HG02759 (cell line): Measurements from ENCODE around the gene PURB.
"Not testable (repeated sequence)": the region's sequence is repeated elsewhere in the genome, so short reads cannot be mapped to it uniquely, and the experiment has no call there.

Experiments
- ATAC-seq: cut with Tn5 transposase; IDR thresholded peaks from one replicate; pipeline ENCODE4 v1.9.1; 2021; ENCODE audit warnings: mild to moderate bottlenecking, moderate library complexity; ENCODE audit not compliant: unreplicated experiment

The PURB gene

DNA sequence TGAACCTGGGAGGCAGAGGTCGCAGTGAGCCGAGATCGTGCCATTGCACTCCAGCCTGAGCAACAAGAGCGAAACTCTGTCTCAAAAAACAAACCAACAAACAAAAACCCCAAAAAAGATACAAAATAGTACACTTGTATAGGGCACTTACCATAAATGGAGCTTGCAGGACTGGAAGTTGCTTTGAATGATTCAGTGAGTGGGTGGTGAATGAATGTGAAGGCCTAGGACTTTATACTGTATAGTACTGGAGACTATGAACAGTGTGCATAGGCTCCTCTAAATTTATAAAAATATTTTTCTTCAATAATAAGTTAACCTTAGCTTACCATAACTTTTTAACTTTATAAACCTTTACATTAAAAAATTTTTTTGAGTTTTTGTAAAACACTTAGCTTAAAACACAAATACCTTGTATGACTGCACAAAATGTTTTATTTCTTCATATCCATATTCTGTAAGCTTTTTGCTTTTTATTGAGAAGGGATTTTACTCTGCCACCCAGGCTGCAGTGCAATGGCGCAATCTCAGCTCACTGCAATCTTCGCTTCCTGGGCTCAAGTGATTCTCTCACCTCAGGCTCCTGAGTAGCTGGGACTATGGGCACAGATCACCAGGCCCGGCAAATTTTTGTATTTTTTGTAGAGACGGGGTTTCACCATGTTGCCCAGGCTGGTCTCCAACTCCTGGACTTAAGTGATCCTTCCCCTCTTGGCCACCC, 30.5 kb downstream of the PURB start:
- no peak for ATAC-seq

GRCh38 chr7:44853391-44853790, 31.9 kb downstream of the PURB start:
- no peak for ATAC-seq

GRCh38 chr7:44852590-44852989, 32.7 kb downstream of the PURB start:
- no peak for ATAC-seq

DNA sequence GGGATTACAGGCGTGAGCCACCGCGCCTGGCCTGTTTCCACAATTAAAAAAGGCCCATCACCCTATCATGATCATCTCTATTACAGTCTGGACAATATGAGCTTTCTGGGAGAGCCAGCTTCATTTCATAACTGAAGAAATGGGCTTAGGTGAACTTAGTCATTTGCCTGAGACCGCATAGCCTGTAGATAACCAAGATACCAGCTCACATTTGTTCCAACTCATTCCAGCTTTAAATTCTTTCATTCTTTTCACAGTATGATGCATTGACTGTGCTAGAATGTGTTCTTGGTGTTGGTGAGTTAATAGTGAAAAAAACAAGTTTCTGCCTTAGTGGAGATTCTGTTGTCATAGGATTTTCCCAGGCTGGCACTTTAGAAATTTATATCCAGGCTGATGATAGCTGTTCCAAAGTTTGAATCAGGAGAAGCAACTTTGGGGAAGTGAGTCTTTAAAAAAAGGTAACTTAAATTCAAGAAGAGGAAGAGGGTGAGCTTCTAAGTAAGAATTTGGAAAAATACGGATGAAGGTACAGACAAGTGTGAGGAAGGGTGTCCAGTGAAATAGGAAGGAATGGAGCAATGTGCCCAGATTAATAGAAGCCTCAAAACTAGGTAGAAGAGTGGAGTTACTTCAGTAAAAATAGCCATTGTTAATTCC, 35.3 kb downstream of the PURB start:
- no peak for ATAC-seq

DNA sequence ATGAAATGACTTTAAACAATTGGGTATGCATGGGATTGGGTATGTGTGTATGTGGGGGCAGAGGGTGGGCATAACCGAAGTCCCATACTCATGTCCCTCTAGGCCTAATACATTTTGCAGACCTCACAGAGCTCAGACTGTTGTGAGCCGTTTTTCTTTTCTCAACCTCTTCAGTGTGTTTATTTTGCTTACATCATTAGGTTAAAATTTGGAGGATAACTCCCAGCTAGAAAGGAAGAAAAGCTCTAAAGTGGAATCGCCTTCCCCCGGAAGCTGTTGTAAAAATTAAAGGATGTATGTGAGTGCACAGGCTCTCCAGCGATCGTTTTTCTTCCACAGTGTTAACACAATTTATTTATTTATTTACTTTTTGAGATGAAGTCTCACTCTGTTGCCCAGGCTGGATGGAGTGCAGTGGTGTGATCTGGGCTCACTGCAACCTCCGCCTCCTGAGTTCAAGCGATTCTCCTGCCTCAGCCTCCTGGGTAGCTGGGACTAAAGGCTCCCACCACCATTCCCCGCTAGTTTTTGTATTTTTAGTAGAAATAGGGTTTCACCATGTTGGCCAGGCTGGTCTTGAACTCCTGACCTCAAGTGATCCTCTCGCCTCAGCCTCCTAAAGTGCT, 36.0 kb downstream of the PURB start:
- ATAC-seq, result no peak

DNA sequence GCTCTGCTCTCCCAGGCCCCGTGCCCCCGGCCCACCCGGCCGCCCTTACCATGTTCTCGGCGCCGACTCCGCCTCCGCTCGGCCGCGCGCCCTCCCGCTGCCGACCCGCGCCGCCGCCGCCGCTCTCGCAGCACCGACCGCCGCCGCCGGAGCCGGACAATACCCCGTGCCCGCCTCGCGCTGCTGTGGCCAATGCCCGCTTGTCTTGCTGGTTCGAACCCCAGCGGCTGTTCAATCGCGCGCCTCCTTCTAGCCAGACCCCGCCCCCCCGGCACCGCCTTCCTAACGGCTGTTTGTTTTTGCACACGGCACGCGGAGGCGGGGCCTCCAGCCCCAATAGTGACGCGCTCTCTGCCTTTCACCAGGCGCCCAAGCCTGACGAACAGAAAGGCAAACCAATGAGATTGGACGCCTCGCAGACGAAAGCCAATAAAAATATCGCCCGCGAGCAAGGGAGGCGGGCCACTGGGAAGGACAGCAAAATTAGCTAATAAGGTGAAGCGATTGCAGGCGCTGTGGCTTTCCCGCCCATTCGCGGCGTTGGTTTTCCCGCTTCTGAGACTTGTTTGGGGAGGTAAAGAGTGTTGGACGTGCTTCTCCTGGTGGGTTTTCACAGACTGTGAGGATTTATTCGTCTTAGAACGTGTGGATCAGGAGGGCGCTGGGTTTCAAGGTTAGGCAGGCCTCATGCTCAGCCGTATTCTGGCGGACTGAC, 37.3 kb downstream of the PURB start, which contains the start of gene H2AZ2:
Gene H2AZ2 (minus strand): TSS at position 168 of the 715 bp plus-strand sequence. CDS start 116 bp downstream, at position 52.
- peak; percentile 85 for ATAC-seq

- peak; percentile 68 for ATAC-seq
Observed at GRCh38 chr7:44847509-44847919, 37.8 kb downstream of the PURB start.

DNA sequence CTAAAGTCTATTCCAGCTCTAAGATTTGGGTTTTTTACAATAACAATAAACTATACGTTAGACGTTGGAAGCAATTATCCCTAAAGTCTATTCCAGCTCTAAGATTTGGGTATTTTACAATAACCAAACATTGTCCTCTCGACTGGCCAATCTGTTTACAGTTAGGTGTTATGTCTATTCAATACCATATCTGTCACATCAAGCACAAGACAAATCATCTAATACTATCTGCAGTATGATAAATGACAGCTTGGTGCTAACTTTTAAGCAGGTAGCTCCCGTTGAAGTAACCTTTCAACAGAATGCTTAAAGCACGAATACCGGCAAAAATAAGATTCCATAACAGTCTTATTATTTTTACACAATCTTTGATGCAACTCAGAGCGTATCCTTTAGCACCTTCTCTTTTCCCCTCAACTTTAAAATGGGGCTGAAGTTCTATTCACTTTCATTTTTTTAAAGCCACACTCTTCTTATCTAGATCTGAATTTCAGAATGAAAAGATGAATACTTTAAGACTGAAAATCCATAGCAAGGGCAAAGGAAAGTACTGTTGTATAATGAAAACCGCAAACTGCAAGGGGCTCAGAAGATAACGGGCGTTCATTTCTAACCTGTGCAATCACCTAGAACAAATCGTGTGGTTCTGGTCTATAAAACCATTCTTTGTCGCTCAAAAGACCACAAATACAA, 38.4 kb downstream of the PURB start:
- ATAC-seq, result no peak

DNA sequence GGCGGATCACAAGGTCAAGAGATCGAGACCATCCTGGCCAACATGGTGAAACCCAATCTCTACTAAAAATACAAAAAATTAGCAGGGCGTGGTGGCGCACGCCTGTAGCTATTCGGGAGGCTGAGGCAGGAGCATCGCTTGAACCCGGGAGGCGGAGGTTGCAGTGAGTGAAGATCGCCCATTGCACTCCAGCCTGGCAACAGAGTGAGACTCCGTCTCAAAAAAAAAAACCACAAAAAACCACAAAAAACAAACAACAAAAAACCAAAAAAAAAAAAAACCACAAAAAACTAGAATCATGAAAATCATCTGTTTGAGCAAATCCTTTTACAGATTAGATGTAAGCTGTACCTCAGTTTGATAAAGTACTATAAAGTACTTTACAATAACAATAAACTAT, 38.9 kb downstream of the PURB start:
- ATAC-seq, result not testable (repeated sequence)

GRCh38 chr7:44845451-44845850, 39.9 kb downstream of the PURB start:
- ATAC-seq, result no peak

DNA sequence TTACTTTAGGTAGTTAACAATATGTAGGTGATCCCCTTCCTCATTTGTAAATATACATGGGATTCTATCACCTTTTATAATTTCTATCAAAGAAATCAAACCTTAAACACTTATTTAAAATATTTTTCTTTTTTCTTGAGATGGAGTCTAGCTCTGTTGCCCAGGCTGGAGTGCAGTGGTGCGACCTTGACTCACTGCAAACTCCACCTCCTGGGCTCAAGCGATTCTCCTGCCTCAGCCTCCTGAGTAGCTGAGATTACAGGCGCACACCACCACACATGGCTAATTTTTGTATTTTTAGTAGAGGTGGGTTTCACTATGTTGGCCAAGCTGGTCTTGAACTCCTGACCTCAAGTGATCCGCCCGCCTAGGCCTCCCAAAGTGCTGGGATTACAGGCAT, 41.9 kb downstream of the PURB start:
- not testable (repeated sequence) for ATAC-seq

DNA sequence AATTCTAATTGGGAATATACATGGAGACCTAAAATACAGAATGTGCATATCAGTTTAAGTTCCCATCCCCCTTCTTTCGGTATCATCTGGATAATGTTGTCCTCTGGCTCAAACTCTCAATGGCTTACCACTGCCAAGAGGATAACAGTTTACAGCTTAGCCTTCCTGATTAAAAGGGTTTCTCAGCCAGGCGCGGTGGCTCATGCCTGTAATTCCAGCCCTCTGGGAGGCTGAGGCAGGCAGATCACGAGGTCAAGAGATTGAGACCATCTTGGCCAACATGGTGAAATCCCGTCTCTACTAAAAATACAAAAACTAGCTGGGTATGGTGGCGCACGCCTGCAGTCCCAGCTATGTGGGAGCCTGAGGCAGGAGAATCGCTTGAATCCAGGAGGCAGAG, 42.7 kb downstream of the PURB start:
- not testable (repeated sequence) for ATAC-seq

GRCh38 chr7:44838751-44839150, 46.6 kb downstream of the PURB start:
- no peak for ATAC-seq

DNA sequence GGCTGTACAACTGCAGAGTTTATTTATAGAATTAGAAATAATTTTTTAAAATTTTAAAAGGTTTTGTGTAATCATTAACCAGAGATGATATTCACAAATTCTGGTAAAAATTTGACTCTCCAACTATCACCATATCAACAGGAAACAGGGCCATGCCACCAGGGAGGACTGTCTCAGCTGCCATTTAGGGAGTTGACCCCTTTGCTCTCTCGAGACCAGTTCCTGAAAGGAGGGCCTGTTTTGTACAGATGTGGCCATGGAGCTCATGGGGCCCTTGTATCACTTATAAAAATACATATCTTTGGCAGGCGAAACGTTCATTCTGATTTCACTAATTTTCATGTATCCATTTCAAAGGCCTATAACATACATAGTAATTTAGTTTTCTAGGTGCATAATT, 57.8 kb downstream of the PURB start:
- ATAC-seq, result no peak
